GM12873 (cell line): ENCODE data around the gene VAV1.

ENCODE experiments used
- TF ChIP-seq, protein P1 (sequence below): IDR thresholded peaks from 2 replicates; pipeline ENCODE4 v1.5.1; 2012; ENCODE audit warnings: low read depth, mild to moderate bottlenecking, moderate library complexity, low read length, control low read depth; ENCODE audit not compliant: insufficient read depth; ENCODE audit errors: missing control alignments

The VAV1 gene

GRCh38 chr19:6864325-6864940 lies 91.9 kb downstream of the VAV1 start:
- TF ChIP-seq, protein P1, sequence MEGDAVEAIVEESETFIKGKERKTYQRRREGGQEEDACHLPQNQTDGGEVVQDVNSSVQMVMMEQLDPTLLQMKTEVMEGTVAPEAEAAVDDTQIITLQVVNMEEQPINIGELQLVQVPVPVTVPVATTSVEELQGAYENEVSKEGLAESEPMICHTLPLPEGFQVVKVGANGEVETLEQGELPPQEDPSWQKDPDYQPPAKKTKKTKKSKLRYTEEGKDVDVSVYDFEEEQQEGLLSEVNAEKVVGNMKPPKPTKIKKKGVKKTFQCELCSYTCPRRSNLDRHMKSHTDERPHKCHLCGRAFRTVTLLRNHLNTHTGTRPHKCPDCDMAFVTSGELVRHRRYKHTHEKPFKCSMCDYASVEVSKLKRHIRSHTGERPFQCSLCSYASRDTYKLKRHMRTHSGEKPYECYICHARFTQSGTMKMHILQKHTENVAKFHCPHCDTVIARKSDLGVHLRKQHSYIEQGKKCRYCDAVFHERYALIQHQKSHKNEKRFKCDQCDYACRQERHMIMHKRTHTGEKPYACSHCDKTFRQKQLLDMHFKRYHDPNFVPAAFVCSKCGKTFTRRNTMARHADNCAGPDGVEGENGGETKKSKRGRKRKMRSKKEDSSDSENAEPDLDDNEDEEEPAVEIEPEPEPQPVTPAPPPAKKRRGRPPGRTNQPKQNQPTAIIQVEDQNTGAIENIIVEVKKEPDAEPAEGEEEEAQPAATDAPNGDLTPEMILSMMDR: no peak

DNA sequence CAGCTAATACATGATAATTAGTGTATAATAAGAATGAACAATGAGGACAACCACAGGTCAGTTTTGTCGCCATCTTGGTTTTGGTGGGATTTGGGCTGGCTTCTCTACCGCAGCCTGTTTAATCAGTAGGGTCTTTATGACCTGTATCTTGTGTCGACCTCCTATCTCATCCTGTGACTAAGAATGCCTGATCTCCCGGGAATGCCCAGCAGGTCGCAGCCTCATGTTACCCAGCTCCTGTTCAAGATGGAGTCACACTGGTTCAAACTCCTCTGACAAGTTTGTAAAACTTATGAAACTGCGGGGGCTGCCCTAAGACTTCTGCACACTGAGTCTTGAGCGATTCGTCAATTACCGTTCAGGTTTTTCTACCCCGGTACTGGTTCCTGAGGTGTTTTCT lies 93.3 kb downstream of the VAV1 start:
- TF ChIP-seq, protein P1: no peak

- TF ChIP-seq, protein P1: no peak
These were observed 94.2 kb downstream of the VAV1 start for GRCh38 chr19:6866741-6867151.

DNA sequence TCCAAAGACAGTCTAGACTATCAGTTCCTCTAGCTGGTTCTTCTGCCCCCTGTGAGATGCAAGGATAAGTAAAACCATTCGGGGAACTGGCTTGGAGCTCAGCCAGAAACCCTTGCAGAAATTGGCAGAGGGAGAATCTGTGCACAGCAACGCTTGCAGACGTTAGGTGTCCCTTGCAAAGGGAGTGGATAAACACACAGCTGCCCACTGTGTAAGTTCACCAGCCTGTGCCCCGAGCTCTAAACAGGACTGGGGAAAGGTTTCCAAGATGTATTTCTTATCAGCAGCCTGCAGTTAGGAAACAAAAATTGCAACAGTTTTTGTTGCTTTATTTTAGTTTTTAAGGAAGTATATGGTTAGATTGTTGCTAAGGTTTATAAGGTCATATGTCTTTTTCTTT lies 95.8 kb downstream of the VAV1 start:
- TF ChIP-seq, protein P1: no peak

DNA sequence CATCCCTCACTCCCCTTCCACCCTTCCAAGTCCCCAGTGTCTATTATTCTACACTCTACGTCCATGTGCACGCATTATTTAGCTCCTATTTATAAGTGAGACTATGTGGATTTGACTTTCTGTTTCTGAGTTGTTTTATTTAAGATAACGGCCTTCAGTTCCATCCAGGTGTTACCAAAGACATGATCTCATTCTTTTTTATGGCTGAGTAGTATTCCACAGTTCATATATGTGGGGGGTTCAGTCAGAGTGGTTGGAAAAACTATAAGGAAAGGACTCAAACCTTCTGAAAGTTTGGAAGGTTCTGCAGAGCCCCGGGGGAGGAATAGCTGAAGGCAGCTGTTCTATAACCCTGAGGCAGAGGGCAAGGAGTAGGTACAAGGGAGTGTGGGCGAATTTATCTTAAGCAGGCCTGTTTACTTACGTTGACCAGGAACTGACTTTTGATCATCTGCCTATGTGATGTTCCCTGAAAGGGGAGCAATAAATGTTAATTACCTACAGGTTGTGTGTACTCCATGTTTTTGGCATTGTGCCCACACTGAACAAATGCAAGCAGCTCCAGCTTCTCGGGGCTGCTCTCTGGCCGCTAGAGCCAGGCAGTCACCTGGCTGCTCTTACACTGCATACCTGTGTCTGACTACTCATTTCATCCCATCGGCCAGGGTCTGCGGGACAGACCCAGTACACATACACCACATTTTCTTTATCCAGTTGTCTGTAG lies 101.4 kb downstream of the VAV1 start:
- TF ChIP-seq, protein P1: no peak

DNA sequence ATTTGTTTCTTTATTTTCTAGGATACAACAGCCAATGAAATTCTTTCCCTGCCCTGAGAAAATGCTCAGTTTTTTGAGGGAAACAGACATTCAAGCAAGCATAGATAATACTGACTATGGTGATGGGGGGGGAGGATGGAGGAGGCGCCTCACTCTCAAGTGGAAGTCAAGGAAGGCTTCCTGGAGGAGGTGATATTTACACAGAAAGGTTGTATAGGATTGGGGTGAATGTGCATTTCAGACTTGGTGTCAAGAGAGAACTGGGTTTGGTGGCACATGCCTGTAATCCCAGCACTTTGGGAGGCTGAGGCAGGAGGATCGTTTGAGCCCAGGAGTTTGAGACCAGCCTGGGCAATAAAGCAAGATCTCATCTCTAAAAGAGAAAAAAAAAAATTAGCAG lies 102.7 kb downstream of the VAV1 start:
- TF ChIP-seq, protein P1: no peak

GRCh38 chr19:6876748-6877147 lies 104.2 kb downstream of the VAV1 start:
- TF ChIP-seq, protein P1: no peak
